Glutamatergic neuron (in vitro differentiated cells): ENCODE data around the gene GJA1. TPM values are rescaled to one million over a fixed set of nuclear protein-coding genes. Genes with fewer than 3 reads are reported as not detected.

Source experiments
- DNase-seq: peaks from one replicate; pipeline ENCODE4 v3.0.0; 2022
- H3K27ac Mint-ChIP-seq: one replicate; pipeline ENCODE4 v1.8.0; 2020; ENCODE audit warnings: mild to moderate bottlenecking, mixed read lengths, inconsistent platforms; ENCODE audit not compliant: unreplicated experiment
- H3K27me3 Mint-ChIP-seq: one replicate; pipeline ENCODE4 v1.8.0; 2020; ENCODE audit warnings: mild to moderate bottlenecking, moderate library complexity, mixed read lengths, inconsistent platforms; ENCODE audit not compliant: unreplicated experiment
- H3K36me3 Mint-ChIP-seq: one replicate; pipeline ENCODE4 v1.8.0; 2020; ENCODE audit warnings: mild to moderate bottlenecking, mixed read lengths, inconsistent platforms; ENCODE audit not compliant: unreplicated experiment
- H3K4me1 Mint-ChIP-seq: one replicate; pipeline ENCODE4 v1.8.0; 2020; ENCODE audit warnings: mild to moderate bottlenecking, low read depth, mixed read lengths, inconsistent platforms; ENCODE audit not compliant: unreplicated experiment
- H3K4me3 Mint-ChIP-seq: one replicate; pipeline ENCODE4 v1.8.0; 2020; ENCODE audit warnings: mild to moderate bottlenecking, mixed read lengths, inconsistent platforms; ENCODE audit not compliant: unreplicated experiment
- H3K9me3 Mint-ChIP-seq: one replicate; pipeline ENCODE4 v1.8.0; 2020; ENCODE audit warnings: mild to moderate bottlenecking, moderate library complexity, mixed read lengths, inconsistent platforms; ENCODE audit not compliant: unreplicated experiment
- total RNA-seq: library from RNA; stranded (reverse); fragmentation: NEBNext Ultra II Directional; extraction: Animal tissue kit (Norgen Biotek cat#: 25700); gene quantifications from one replicate; pipeline ENCODE4 v1.2.1, GENCODE V29; 2021; ENCODE audit not compliant: unreplicated experiment
- TF ChIP-seq, protein P1 (sequence below): fragments of 200-600 bp; sonication (generic); IDR thresholded peaks from one replicate; pipeline ENCODE4 v1.5.0; 2021; ENCODE audit not compliant: partially characterized antibody, unreplicated experiment

Gene GJA1
- total RNA-seq, 1 donor from 2014 or later = 19.4 TPM

DNA sequence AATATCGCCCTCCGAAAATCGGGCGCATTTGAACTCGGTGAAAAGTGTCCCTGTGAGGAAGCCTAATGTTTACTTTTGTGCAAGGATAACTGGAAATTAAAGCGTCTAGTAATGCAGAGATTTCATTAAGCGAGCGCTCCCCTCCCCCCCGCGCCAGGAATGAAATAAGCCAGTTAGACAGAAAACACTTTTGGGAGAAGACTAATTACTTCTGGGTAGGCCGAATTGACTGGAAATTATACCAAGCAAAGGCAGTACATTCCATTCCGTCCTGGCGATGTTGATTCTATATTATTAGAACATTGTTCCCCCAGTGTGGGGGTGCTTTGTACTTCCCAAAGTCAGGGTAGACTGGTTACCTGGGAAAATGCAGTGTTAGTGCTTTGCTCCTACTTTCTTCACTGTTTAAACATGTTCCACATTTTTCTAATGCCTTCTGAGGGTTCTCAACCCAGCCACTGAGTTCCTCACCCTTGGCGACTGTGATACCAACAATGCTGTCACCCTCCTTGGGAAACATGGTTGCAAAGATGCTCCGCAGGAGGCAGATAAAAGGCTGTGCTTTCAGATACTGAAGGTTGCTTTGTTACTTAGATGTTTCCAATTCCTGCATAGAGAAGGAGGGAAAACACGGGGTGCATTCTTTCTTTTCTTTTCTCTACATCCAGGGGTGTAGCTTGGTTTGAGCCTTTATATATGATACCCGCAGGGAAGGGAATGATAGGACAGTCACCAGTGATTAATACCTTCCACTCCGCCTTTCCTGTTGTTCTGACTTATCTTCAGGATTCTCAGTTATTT, 2.6 kb downstream of the GJA1 start:
- no peaks in the 10 kb centered on the region for H3K27me3 Mint-ChIP-seq
- H3K36me3 Mint-ChIP-seq = no peaks in the 10 kb centered on the region
- TF ChIP-seq, protein P1, sequence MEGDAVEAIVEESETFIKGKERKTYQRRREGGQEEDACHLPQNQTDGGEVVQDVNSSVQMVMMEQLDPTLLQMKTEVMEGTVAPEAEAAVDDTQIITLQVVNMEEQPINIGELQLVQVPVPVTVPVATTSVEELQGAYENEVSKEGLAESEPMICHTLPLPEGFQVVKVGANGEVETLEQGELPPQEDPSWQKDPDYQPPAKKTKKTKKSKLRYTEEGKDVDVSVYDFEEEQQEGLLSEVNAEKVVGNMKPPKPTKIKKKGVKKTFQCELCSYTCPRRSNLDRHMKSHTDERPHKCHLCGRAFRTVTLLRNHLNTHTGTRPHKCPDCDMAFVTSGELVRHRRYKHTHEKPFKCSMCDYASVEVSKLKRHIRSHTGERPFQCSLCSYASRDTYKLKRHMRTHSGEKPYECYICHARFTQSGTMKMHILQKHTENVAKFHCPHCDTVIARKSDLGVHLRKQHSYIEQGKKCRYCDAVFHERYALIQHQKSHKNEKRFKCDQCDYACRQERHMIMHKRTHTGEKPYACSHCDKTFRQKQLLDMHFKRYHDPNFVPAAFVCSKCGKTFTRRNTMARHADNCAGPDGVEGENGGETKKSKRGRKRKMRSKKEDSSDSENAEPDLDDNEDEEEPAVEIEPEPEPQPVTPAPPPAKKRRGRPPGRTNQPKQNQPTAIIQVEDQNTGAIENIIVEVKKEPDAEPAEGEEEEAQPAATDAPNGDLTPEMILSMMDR = no peak
- peak overlapping the region; percentile 82 for H3K27ac Mint-ChIP-seq
- peaks cover 20% of the 10 kb centered on the region for H3K4me1 Mint-ChIP-seq
- peaks cover 2% of the 10 kb centered on the region for H3K9me3 Mint-ChIP-seq
- DNase-seq = no peak
- peak overlapping the region; percentile 94 for H3K4me3 Mint-ChIP-seq

DNA sequence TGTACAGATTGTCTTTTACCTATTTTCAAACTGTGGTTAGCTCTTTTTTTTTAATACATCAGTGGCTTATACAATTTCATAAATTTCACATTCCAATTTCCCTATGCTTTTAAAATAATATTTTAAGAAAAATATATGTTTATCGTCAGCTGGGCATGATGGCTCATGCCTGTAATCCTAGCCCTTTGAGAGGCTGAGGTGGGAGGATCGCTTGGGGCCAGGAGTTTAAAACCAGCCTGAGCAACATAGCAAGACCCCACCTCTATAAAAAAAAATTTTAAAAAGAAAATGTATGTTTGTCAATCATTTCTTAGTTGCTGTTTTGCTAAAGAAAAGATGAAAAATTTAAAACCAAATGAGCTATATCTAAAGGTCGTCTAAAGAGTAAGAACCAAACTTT, 3.4 kb downstream of the GJA1 start:
- Mint-ChIP-seq H3K27me3 (no peaks in the 10 kb centered on the region), H3K4me1 (peaks cover 20% of the 10 kb centered on the region), H3K27ac (no peak overlapping the region), H3K36me3 (no peaks in the 10 kb centered on the region), H3K9me3 (peaks cover 2% of the 10 kb centered on the region), H3K4me3 (no peak overlapping the region)
- TF ChIP-seq, protein P1 = no peak
- DNase-seq = no peak

DNA sequence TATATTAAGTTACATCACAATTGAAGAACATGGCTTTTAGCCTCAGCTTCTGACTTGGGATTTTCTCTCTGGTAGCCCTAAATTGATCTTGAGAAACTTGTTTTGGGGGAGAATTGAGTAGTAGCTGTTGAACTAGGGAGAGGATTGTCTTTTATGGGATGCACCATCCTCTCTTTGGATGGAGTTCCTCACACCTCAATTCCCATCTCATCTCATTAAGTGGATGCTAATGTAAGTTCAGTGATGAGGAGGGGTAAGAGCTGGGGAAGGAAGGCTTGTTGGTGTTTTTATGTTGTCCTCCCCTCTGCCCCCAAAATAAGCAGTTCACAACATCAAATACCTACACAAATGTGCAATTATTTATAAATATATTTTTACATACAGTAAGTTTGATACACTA, 4.0 kb downstream of the GJA1 start:
- Mint-ChIP-seq H3K27me3 (no peaks in the 10 kb centered on the region), H3K36me3 (no peaks in the 10 kb centered on the region), H3K4me3 (no peak overlapping the region), H3K4me1 (peaks cover 19% of the 10 kb centered on the region), H3K27ac (no peak overlapping the region), H3K9me3 (peaks cover 2% of the 10 kb centered on the region)
- DNase-seq = no peak
- TF ChIP-seq, protein P1 = no peak

DNA sequence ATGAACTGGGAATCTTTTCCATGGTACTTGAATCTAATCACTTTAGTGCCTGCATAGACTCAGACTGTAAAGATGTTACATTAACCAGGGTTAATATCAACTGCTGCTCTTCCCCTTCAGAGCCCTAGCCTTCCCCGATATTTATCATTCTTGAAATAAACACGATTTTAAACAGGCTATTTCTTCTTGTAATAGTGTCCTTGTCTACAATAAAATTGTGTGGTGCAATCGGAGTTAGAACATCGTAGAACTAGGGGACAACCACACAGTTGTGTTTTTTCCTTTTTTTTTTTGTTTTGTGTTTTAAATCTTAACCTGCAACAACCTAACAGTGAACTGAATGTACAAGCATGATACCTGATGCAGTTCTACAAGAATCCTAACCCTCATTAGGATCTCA, 4.5 kb downstream of the GJA1 start:
- no peak overlapping the region for H3K27ac Mint-ChIP-seq
- no peak for DNase-seq
- peaks cover 16% of the 10 kb centered on the region for H3K4me1 Mint-ChIP-seq
- no peak overlapping the region for H3K4me3 Mint-ChIP-seq
- H3K9me3 Mint-ChIP-seq = peaks cover 2% of the 10 kb centered on the region
- no peaks in the 10 kb centered on the region for H3K27me3 Mint-ChIP-seq
- H3K36me3 Mint-ChIP-seq = no peaks in the 10 kb centered on the region
- TF ChIP-seq, protein P1 = no peak

DNA sequence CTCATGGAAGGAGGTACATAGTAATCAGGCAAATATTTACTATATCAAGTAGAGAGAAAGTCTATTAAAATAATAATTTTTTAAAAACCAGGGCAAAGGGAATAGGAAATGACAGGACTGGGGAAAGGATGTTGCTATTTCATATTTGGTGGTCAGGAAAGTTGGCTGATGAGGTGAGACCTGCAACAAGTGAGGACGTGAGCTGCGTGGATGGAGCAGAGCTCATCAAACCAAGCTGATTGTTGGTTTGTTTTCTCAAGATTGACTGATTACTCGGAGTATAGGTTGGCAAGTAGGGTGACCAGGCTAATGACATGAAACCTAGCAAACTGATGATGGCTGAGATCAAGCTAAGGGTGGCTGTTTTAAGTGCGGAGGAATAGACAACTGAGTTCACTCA, 6.0 kb downstream of the GJA1 start:
- H3K4me3 Mint-ChIP-seq = peak overlapping the region; percentile 8
- H3K36me3 Mint-ChIP-seq = no peaks in the 10 kb centered on the region
- H3K4me1 Mint-ChIP-seq = peaks cover 15% of the 10 kb centered on the region
- H3K27ac Mint-ChIP-seq = no peak overlapping the region
- DNase-seq = no peak
- H3K27me3 Mint-ChIP-seq = peaks cover 2% of the 10 kb centered on the region
- peaks cover 2% of the 10 kb centered on the region for H3K9me3 Mint-ChIP-seq
- TF ChIP-seq, protein P1 = no peak
